Aorta (tissue), 5 donors: Measurements from ENCODE around the gene DRAXIN. TPM values are rescaled to one million over a fixed set of nuclear protein-coding genes. Genes with fewer than 3 reads are reported as not detected.

Experiments
- ATAC-seq: fragments of 200-7000 bp; cut with Tn5 transposase; one replicate; pipeline ENCODE4 v1.9.1; 2022; ENCODE audit warnings: moderate library complexity; ENCODE audit not compliant: low FRiP score
- DNase-seq, 2 donors: peaks; one replicate each; pipeline ENCODE4 v3.0.0-alpha.2; 2020
- H3K27ac ChIP-seq, 2 donors: one replicate each; pipeline ENCODE4 v1.5.1; 2013; ENCODE audit warnings: low read length in 2 of 2, mild to moderate bottlenecking in 2 of 2, moderate library complexity in 2 of 2, control low read depth in 1 of 2, inconsistent platforms in 1 of 2, low read depth in 1 of 2
- H3K27me3 ChIP-seq, 2 donors: one replicate each; pipeline ENCODE4 v1.6.1; 2013; ENCODE audit warnings: control low read depth in 1 of 2, low read length in 1 of 2, mild to moderate bottlenecking in 1 of 2, moderate library complexity in 1 of 2; ENCODE audit not compliant: insufficient read depth in 2 of 2, control insufficient read depth in 1 of 2
- H3K36me3 ChIP-seq, 2 donors: one replicate each; pipeline ENCODE4 v1.6.1; 2013; ENCODE audit warnings: control low read depth in 1 of 2, low read length in 1 of 2, mild to moderate bottlenecking in 1 of 2; ENCODE audit not compliant: insufficient read depth in 2 of 2, control insufficient read depth in 1 of 2
- H3K4me1 ChIP-seq, 2 donors: one replicate each; pipeline ENCODE4 v1.6.1; 2013; ENCODE audit warnings: low read length in 2 of 2, control low read depth in 1 of 2, mild to moderate bottlenecking in 1 of 2, moderate library complexity in 1 of 2; ENCODE audit not compliant: insufficient read depth in 2 of 2, control insufficient read depth in 1 of 2
- H3K4me3 ChIP-seq, 2 donors: one replicate each; pipeline ENCODE4 v1.5.1; 2013; ENCODE audit warnings: low read length in 2 of 2, control low read depth in 1 of 2, mild to moderate bottlenecking in 1 of 2
- H3K9me3 ChIP-seq: one replicate; pipeline ENCODE4 v1.6.1; 2013; ENCODE audit warnings: mild to moderate bottlenecking, low read length; ENCODE audit not compliant: control insufficient read depth
- WGBS, 2 donors: extraction: QIAGEN DNeasy Blood & Tissue Kit; methylation state at CpG; one replicate each; pipeline ENCODE4 v1.1.7; 2013; 5-methylcytosine and 5-hydroxymethylcytosine counted together
- intact Hi-C, 2 donors: fragments of 100-400 bp; cut with DNase I; formaldehyde crosslinking; loops; one replicate each; pipeline versions ENCODE4 v1.14.2 to v1.15.0; 2022
- polyA plus RNA-seq, 2 donors: library from polyadenylated mRNA; stranded (reverse); fragments of 200-250 nt; gene quantifications; one replicate each; pipeline ENCODE4 v1.2.3, GENCODE V29; 2013
- total RNA-seq, 2 donors: library from RNA; stranded (reverse); fragmentation: NEBNext Ultra II Directional; extraction: Animal tissue kit (Norgen Biotek cat#: 25700); gene quantifications; one replicate each; pipeline ENCODE4 v1.2.1, GENCODE V29; 2021
- donor health status: healthy with polysubstance abuse.
- donor health status: Bipolar disorder and iron deficiency.
- donor health status: DM: no; HTN: no; CAD: no.
- donor health status: DM: no; HTN: no; CAD: no.
- donor health status: DM: yes; HTN: yes; CAD: no.

DRAXIN gene
- total and polyA plus RNA-seq, 4 donors: 0.03 to 0.21 TPM; not detected in 2

- Histone ChIP-seq H3K9me3 (no peaks in the 10 kb centered on the region), H3K27me3 (no peaks in the 10 kb centered on the region), H3K4me1 (no peaks in the 10 kb centered on the region), H3K4me3 (no peak overlapping the region), H3K36me3 (no peaks in the 10 kb centered on the region), H3K27ac (no peak overlapping the region)
- DNase-seq: no peak
- WGBS, 2 donors: 8 to 12% methylated on average over 59 to 64 of the region's 64 CpGs
- intact Hi-C loops: no loop called here
- no peak for ATAC-seq
These were observed 861 bp upstream of the DRAXIN start for GRCh38 chr1:11690397-11691301.

- no peaks in the 10 kb centered on the region for H3K36me3 ChIP-seq
- H3K27ac ChIP-seq: no peak overlapping the region
- WGBS, 2 donors: 4 to 5% methylated on average over 48 to 64 of the region's 64 CpGs
- ATAC-seq (no peak), DNase-seq (no peak)
- H3K9me3 ChIP-seq: no peaks in the 10 kb centered on the region
- no peaks in the 10 kb centered on the region for H3K27me3 ChIP-seq
- intact Hi-C loops: no loop called here
- H3K4me1 ChIP-seq: no peaks in the 10 kb centered on the region
- H3K4me3 ChIP-seq: no peak overlapping the region
These were observed 610 bp downstream of the DRAXIN start for GRCh38 chr1:11691928-11692711.

- DNase-seq (peak in 1 of 2 donors; percentile 70), ATAC-seq (peak; percentile 37)
- H3K4me3 ChIP-seq: no peak overlapping the region
- H3K4me1 ChIP-seq: no peaks in the 10 kb centered on the region
- no peaks in the 10 kb centered on the region for H3K9me3 ChIP-seq
- WGBS, 2 donors: 2 to 5% methylated on average over 6 of the region's 6 CpGs
- H3K36me3 ChIP-seq: no peaks in the 10 kb centered on the region
- no peaks in the 10 kb centered on the region for H3K27me3 ChIP-seq
- intact Hi-C loops: no loop called here
- H3K27ac ChIP-seq: no peak overlapping the region
These were observed 1.6 kb downstream of the DRAXIN start for GRCh38 chr1:11693024-11693590.

- H3K9me3 ChIP-seq: no peaks in the 10 kb centered on the region
- intact Hi-C loops: no loop called here
- no peaks in the 10 kb centered on the region for H3K27me3 ChIP-seq
- DNase-seq: no peak
- H3K36me3 ChIP-seq: no peaks in the 10 kb centered on the region
- H3K27ac ChIP-seq: no peak overlapping the region
- ATAC-seq: no peak
- H3K4me1 ChIP-seq: no peaks in the 10 kb centered on the region
- 77 to 86% methylated on average over 5 of the region's 5 CpGs for WGBS, 2 donors
- no peak overlapping the region for H3K4me3 ChIP-seq
These were observed 2.4 kb downstream of the DRAXIN start for GRCh38 chr1:11693917-11694316.

GRCh38 chr1:11695861-11696260 lies 4.4 kb downstream of the DRAXIN start:
- 88 to 91% methylated on average over 6 of the region's 6 CpGs for WGBS, 2 donors

GRCh38 chr1:11697188-11697892 lies 5.8 kb downstream of the DRAXIN start:
- H3K9me3 ChIP-seq: no peaks in the 10 kb centered on the region
- H3K27ac ChIP-seq: no peak overlapping the region
- H3K4me1 ChIP-seq: no peaks in the 10 kb centered on the region
- H3K27me3 ChIP-seq: no peaks in the 10 kb centered on the region
- H3K4me3 ChIP-seq: no peak overlapping the region
- WGBS, 2 donors: 82 to 84% methylated on average over 8 of the region's 8 CpGs
- DNase-seq (no peak), ATAC-seq (no peak)
- H3K36me3 ChIP-seq: no peaks in the 10 kb centered on the region
- intact Hi-C loops: no loop called here

More at GRCh38 chr1:11695861-11696260, 4.4 kb downstream of the DRAXIN start:
- no peaks in the 10 kb centered on the region for H3K27me3 ChIP-seq
- DNase-seq (no peak), ATAC-seq (no peak)
- no peaks in the 10 kb centered on the region for H3K4me1 ChIP-seq
- H3K4me3 ChIP-seq: no peak overlapping the region
- no peaks in the 10 kb centered on the region for H3K36me3 ChIP-seq
- no peak overlapping the region for H3K27ac ChIP-seq
- no peaks in the 10 kb centered on the region for H3K9me3 ChIP-seq
- intact Hi-C loops: no loop called here

GRCh38 chr1:11697893-11698210 lies 6.3 kb downstream of the DRAXIN start:
- no peak for ATAC-seq
- H3K36me3 ChIP-seq: no peaks in the 10 kb centered on the region
- intact Hi-C loops: no loop called here

GRCh38 chr1:11700601-11701467 lies 9.3 kb downstream of the DRAXIN start:
- no peak overlapping the region for H3K27ac ChIP-seq
- intact Hi-C loops: no loop called here
- H3K27me3 ChIP-seq: no peaks in the 10 kb centered on the region
- no peak overlapping the region for H3K4me3 ChIP-seq
- no peaks in the 10 kb centered on the region for H3K36me3 ChIP-seq
- H3K4me1 ChIP-seq: no peaks in the 10 kb centered on the region
- no peak for DNase-seq
- no peak for ATAC-seq
- 23 to 26% methylated on average over 34 of the region's 34 CpGs for WGBS, 2 donors
- H3K9me3 ChIP-seq: no peaks in the 10 kb centered on the region

More at GRCh38 chr1:11697893-11698210, 6.3 kb downstream of the DRAXIN start:
- H3K9me3 ChIP-seq: no peaks in the 10 kb centered on the region
- no peak overlapping the region for H3K4me3 ChIP-seq
- H3K27ac ChIP-seq: no peak overlapping the region
- WGBS, 2 donors: 86 to 98% methylated on average over 5 of the region's 5 CpGs
- no peaks in the 10 kb centered on the region for H3K4me1 ChIP-seq
- no peak for DNase-seq
- H3K27me3 ChIP-seq: no peaks in the 10 kb centered on the region
